Stimulated activated CD8-positive, alpha-beta memory T cell treated with anti-CD3 and anti-CD28 coated beads, Interleukin-15, amount 100 ng/mL, for 48 hours (primary cell): ENCODE data around the gene PROKR2.

ENCODE experiments used
- DNase-seq, 2 donors: peaks; one replicate each; pipeline ENCODE4 v3.0.0-alpha.2; 2020; ENCODE audit warnings: low read depth in 2 of 2

Gene PROKR2

GRCh38 chr20:5282561-5282960 lies 34.2 kb downstream of the PROKR2 start:
- DNase-seq, result no peak

- no peak for DNase-seq
These were observed 37.1 kb downstream of the PROKR2 start for GRCh38 chr20:5279661-5280060.

- no peak for DNase-seq
These were observed 44.5 kb downstream of the PROKR2 start for GRCh38 chr20:5272268-5272667.

- DNase-seq, result no peak
These were observed 46.2 kb downstream of the PROKR2 start for GRCh38 chr20:5270603-5271002.

- no peak for DNase-seq
These were observed 48.3 kb downstream of the PROKR2 start for GRCh38 chr20:5268449-5268848.

- DNase-seq, result no peak
These were observed 49.7 kb downstream of the PROKR2 start for GRCh38 chr20:5267092-5267491.
